ENCODE results near the gene NOB1.
"Not testable (repeated sequence)": the region's sequence is repeated elsewhere in the genome, so short reads cannot be mapped to it uniquely, and the experiment has no call there.

The NOB1 gene

GRCh38 chr16:69762814-69763598 lies 8.3 kb upstream of the NOB1 start:
- Histone ChIP-seq H3K4me3 (peak overlapping the region; percentile 92), H3K27ac (peak overlapping the region; percentile 87 to 99)
- DNase-seq (ENCODE audit: low spot score): no peak
- TF ChIP-seq, protein P1, sequence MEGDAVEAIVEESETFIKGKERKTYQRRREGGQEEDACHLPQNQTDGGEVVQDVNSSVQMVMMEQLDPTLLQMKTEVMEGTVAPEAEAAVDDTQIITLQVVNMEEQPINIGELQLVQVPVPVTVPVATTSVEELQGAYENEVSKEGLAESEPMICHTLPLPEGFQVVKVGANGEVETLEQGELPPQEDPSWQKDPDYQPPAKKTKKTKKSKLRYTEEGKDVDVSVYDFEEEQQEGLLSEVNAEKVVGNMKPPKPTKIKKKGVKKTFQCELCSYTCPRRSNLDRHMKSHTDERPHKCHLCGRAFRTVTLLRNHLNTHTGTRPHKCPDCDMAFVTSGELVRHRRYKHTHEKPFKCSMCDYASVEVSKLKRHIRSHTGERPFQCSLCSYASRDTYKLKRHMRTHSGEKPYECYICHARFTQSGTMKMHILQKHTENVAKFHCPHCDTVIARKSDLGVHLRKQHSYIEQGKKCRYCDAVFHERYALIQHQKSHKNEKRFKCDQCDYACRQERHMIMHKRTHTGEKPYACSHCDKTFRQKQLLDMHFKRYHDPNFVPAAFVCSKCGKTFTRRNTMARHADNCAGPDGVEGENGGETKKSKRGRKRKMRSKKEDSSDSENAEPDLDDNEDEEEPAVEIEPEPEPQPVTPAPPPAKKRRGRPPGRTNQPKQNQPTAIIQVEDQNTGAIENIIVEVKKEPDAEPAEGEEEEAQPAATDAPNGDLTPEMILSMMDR (IDR thresholded peaks at IDR 0.05): no peak

DNA sequence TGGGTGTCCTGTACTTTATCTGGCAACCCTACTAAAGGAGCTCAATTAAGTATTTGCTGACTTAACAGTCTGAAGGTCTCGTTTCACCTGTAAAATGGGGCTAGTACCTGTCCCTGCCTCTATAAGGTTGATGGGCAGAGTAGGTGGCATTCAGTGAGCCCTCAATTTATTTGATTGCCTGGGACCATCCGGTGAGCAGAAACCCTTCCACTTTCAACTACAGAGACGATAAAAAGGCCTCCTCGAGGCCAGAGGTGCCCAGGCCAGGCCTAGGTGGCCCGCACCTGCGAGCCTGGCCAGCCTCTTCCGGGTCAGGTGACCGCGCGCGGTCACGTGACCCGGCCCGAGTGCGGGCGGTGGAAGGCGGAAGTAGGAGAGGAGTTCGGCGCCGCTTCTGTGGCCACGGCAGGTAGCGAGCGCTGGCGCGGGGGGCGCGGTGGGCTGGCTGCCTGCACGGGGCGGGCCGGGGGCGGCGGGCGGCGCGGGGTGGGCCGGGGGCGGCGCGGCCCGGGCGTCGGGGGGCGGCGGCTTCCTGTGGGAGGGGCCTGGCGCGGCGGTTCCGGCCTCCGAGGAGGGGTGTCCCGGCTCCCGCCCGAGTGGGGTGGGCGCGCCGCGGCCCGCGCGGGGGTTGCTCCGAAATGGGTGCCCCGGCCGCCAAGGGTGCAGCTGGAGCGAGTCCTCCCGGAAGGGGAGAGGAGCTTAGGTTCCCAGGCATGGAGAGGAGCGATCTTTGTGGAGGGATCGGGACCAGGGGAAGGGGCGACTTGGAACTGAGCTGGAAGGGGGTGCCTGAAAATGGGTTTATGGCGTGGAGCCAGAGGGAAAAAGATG lies 7.5 kb upstream of the NOB1 start, which contains the start of gene WWP2:
Gene WWP2 (plus strand): TSS at position 350 of the 831 bp plus-strand sequence. CDS start 24,679 bp downstream, outside the sequence.
- peak; percentile 81 for DNase-seq (ENCODE audit: low spot score)
- Histone ChIP-seq H3K27ac (peak within 1 kb of the TSS; percentile 87 to 99), H3K4me3 (peak within 1 kb of the TSS; percentile 92)
- TF ChIP-seq, protein P1 (IDR thresholded peaks at IDR 0.05): no peak

DNA sequence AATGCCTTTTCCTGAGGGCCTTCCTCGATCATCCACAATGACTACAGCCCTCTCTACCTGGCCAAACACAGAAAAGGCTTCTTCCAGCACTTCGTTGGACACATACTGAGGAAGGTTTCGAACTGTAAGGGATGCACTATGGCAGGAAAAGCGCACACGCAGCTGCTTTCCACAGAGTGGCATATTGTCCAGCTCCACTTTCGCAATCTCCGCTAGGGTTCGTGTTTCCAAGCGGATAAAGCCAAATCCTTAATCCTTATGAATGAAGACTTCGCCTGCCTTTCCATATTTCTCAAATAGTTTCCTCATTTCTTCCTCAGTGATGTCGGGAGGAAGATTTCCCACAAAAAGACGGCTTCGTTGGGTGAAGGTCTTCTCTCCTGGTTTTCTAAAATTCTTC lies 2.6 kb upstream of the NOB1 start:
- not testable (repeated sequence) for H3K4me3 ChIP-seq; DNase-seq (ENCODE audit: low spot score); H3K27ac ChIP-seq

GRCh38 chr16:69756705-69757104 lies 2.0 kb upstream of the NOB1 start:
- no peak for DNase-seq (ENCODE audit: low spot score)
- TF ChIP-seq, protein P1 (IDR thresholded peaks at IDR 0.05): no peak
- Histone ChIP-seq H3K4me3 (no peak overlapping the region), H3K27ac (no peak overlapping the region)

DNA sequence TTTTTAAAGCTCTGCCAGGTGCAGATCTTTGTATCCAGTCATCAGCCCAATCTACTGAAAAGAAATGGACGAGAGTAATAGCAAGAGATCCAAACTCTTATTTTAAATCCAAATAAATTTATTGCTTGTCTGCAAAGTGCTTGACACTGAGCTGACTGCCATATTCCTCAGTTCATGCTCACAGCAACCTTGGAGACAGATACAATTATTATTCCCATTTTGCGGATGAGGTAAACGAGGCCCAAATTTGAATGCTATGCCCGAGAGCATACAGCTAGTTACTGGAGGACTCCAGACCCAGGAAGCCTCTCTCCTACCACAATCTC lies 620 bp downstream of the NOB1 start:
- TF ChIP-seq, protein P1 (IDR thresholded peaks at IDR 0.05): no peak
- Histone ChIP-seq H3K4me3 (peak overlapping the region; percentile 90), H3K27ac (peak overlapping the region in 1 of 2 donors; percentile 75)
- no peak for DNase-seq (ENCODE audit: low spot score)

- Histone ChIP-seq H3K27ac (no peak overlapping the region), H3K4me3 (no peak overlapping the region)
- DNase-seq (ENCODE audit: low spot score): no peak
- TF ChIP-seq, protein P1 (IDR thresholded peaks at IDR 0.05): no peak
These were observed 5.9 kb downstream of the NOB1 start for GRCh38 chr16:69748694-69749345.

DNA sequence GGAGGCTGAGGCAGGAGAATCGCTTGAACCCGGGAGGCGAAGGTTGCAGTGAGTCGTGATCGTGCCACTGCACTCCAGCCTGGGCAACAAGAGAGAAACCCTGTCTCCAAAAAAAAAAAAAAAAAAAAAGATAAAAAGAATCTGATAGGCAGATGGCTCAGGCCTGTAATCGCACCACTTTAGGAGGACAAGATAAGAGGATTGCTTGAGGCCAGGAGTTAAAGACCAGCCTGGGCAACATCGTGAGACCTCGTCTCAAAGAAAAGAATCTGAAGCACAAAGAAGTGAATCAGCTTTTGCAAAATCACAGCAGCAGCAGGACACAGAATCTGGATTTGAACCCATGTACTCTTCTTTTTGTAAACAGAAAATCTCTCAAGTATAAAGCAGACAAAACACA lies 7.6 kb downstream of the NOB1 start:
- H3K4me3 ChIP-seq: no peak overlapping the region
- no peak overlapping the region for H3K27ac ChIP-seq
- TF ChIP-seq, protein P1 (IDR thresholded peaks at IDR 0.05): no peak
- DNase-seq (ENCODE audit: low spot score): no peak

Measured in coronary artery (tissue), 2 donors.